ENCODE data around the gene BNIP1.
A peak's percentile ranks its signal among the peaks of the same experiment; 100 is the strongest.

The BNIP1 gene

GRCh38 chr5:173165177-173166016, 21.1 kb downstream of the BNIP1 start:
- DNase-seq (ENCODE audit: low spot score): no peak

GRCh38 chr5:173172166-173172565, 27.8 kb downstream of the BNIP1 start:
- no peak for DNase-seq (ENCODE audit: low spot score)

- no peak for DNase-seq (ENCODE audit: low spot score)
Observed at GRCh38 chr5:173175523-173175922, 31.2 kb downstream of the BNIP1 start.

GRCh38 chr5:173178369-173178910, 34.1 kb downstream of the BNIP1 start:
- DNase-seq (ENCODE audit: low spot score): no peak

- no peak for DNase-seq (ENCODE audit: low spot score)
Observed at GRCh38 chr5:173180331-173180730, 36.0 kb downstream of the BNIP1 start.

GRCh38 chr5:173187054-173187743, 42.9 kb downstream of the BNIP1 start:
- no peak for DNase-seq (ENCODE audit: low spot score)

- DNase-seq (ENCODE audit: low spot score): no peak
Observed at GRCh38 chr5:173188280-173188679, 43.9 kb downstream of the BNIP1 start.

- no peak for DNase-seq (ENCODE audit: low spot score)
Observed at GRCh38 chr5:173191015-173191414, 46.7 kb downstream of the BNIP1 start.

GRCh38 chr5:173191561-173191960, 47.2 kb downstream of the BNIP1 start:
- no peak for DNase-seq (ENCODE audit: low spot score)

GRCh38 chr5:173192561-173192960, 48.2 kb downstream of the BNIP1 start:
- DNase-seq (ENCODE audit: low spot score): no peak

GRCh38 chr5:173196133-173196952, 52.0 kb downstream of the BNIP1 start:
- no peak for DNase-seq (ENCODE audit: low spot score)

GRCh38 chr5:173197375-173197891, 53.1 kb downstream of the BNIP1 start:
- DNase-seq (ENCODE audit: low spot score): no peak

- no peak for DNase-seq (ENCODE audit: low spot score)
Observed at GRCh38 chr5:173198049-173198448, 53.7 kb downstream of the BNIP1 start.

GRCh38 chr5:173200356-173200755, 56.0 kb downstream of the BNIP1 start:
- DNase-seq (ENCODE audit: low spot score): no peak

GRCh38 chr5:173201636-173202265, 57.4 kb downstream of the BNIP1 start:
- DNase-seq (ENCODE audit: low spot score): peak; percentile 82

- no peak for DNase-seq (ENCODE audit: low spot score)
Observed at GRCh38 chr5:173202266-173202875, 58.0 kb downstream of the BNIP1 start.

- no peak for DNase-seq (ENCODE audit: low spot score)
Observed at GRCh38 chr5:173204185-173204979, 60.1 kb downstream of the BNIP1 start.

- no peak for DNase-seq (ENCODE audit: low spot score)
Observed at GRCh38 chr5:173205916-173206315, 61.6 kb downstream of the BNIP1 start.

- DNase-seq (ENCODE audit: low spot score): no peak
Observed at GRCh38 chr5:173208296-173208695, 64.0 kb downstream of the BNIP1 start.

- no peak for DNase-seq (ENCODE audit: low spot score)
Observed at GRCh38 chr5:173210877-173211276, 66.5 kb downstream of the BNIP1 start.
